Measurements from ENCODE around the gene HMCN2. TPM values are rescaled to one million over a fixed set of nuclear protein-coding genes. Genes with fewer than 3 reads are reported as not detected.

HMCN2 gene
- polyA plus RNA-seq, 1 experiment, result under 0.01 TPM

DNA sequence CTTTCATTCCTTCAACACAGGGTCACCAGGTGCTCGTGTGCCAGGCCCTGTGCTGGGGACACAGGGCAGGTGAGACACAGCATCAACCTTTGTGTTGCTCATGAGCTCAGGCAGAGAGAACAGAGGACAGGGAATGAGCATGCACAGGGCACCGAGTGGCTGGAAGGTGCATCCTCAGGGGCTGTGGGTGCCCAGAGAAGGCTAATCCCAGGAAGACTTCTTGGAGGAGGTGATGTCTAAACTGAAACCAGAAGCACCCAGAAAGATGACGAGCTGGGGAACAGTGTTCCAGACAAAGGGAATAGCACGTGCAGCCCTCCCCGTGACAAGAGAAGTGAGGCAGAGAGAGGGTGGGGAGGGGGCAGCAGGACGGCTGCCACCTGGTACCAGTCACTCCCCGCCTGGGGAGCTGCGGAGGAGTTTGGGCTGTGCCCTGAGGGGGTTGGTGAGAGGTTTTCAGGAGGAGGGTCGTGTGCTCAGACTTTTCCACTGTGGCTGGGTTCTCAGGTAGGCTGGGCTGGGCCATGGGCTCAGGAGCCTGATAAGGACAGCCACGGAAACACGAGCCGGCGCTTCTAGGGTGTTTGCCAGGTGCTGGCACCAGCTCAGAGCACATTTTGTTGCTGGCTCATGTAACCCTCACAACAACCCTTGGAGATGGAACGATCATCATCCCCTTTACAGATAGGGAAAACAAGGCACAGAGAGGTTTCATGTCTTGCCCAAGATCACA is 46.0 kb downstream of the HMCN2 start:
- H3K4me3 ChIP-seq (ENCODE audit: low read depth, low read length), result no peak overlapping the region
- H3K27me3 ChIP-seq (ENCODE audit: control insufficient read depth, insufficient read depth, low read length), result peaks cover 44% of the 10 kb centered on the region
- POLR2A ChIA-PET, result no interaction called here
- TF ChIP-seq, protein P1, sequence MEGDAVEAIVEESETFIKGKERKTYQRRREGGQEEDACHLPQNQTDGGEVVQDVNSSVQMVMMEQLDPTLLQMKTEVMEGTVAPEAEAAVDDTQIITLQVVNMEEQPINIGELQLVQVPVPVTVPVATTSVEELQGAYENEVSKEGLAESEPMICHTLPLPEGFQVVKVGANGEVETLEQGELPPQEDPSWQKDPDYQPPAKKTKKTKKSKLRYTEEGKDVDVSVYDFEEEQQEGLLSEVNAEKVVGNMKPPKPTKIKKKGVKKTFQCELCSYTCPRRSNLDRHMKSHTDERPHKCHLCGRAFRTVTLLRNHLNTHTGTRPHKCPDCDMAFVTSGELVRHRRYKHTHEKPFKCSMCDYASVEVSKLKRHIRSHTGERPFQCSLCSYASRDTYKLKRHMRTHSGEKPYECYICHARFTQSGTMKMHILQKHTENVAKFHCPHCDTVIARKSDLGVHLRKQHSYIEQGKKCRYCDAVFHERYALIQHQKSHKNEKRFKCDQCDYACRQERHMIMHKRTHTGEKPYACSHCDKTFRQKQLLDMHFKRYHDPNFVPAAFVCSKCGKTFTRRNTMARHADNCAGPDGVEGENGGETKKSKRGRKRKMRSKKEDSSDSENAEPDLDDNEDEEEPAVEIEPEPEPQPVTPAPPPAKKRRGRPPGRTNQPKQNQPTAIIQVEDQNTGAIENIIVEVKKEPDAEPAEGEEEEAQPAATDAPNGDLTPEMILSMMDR (IDR thresholded peaks at IDR 0.05; ENCODE audit: low read depth, low read length), result no peak
- H3K9me3 ChIP-seq (ENCODE audit: control insufficient read depth, insufficient read depth, low read length), result peaks cover 6% of the 10 kb centered on the region; the same call in 1 of the 2 replicates
- no peak for DNase-seq (ENCODE audit: low read depth, low spot score)
- CTCF ChIA-PET, result interaction anchor here (1.2 kb wide), 1 partner anchor 69 kb away, joined by 3 read pairs; no protein-coding TSS in a partner anchor
- no peak overlapping the region for H3K27ac ChIP-seq (ENCODE audit: low read depth, low read length)

DNA sequence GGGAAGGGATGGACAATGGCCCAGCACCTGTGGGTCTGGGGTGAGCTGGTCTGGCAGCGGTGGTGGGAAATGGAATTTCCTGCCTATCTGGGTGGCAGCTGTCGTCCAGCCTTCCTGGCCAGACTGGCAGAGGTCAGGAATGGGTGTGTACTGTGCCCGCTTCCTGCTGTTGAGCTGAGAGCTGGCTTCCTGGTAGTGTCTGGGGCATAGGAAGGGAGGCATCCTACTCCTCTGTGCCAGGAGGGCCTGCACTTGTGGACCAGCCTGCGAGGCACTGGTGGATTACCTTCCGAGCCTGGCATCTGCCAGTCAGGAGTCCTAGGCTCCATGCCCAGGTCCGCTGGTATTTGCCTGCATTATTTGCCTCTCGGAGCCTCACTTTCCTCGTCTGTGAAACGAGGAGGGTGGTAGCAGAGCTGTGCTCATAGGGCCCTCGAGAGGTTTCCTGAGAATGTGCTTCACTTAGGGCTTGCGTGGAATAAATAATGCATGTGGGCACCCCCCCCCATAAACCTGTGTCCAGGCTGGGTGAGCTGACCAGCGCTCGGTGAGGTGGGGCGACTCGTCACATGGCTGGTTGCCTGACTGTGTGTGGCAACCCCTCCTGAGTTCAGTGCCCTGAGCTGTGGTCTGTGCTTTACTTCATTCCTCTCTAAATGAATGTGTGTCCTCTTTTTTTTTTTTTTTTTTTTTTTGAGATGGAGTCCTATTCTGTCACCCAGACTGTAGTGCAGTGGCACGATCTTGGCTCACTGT is 47.7 kb downstream of the HMCN2 start:
- H3K9me3 ChIP-seq (ENCODE audit: control insufficient read depth, insufficient read depth, low read length), result peaks cover 6% of the 10 kb centered on the region; the same call in 1 of the 2 replicates
- no peak overlapping the region for H3K4me3 ChIP-seq (ENCODE audit: low read depth, low read length)
- CTCF ChIA-PET, result no interaction called here
- POLR2A ChIA-PET, result interaction anchor here (0.7 kb wide), 1 partner anchor 17 kb away, joined by 7 read pairs; no protein-coding TSS in a partner anchor
- H3K27ac ChIP-seq (ENCODE audit: low read depth, low read length), result no peak overlapping the region
- TF ChIP-seq, protein P1 (IDR thresholded peaks at IDR 0.05; ENCODE audit: low read depth, low read length), result no peak
- no peak for DNase-seq (ENCODE audit: low read depth, low spot score)
- peaks cover 43% of the 10 kb centered on the region for H3K27me3 ChIP-seq (ENCODE audit: control insufficient read depth, insufficient read depth, low read length)

DNA sequence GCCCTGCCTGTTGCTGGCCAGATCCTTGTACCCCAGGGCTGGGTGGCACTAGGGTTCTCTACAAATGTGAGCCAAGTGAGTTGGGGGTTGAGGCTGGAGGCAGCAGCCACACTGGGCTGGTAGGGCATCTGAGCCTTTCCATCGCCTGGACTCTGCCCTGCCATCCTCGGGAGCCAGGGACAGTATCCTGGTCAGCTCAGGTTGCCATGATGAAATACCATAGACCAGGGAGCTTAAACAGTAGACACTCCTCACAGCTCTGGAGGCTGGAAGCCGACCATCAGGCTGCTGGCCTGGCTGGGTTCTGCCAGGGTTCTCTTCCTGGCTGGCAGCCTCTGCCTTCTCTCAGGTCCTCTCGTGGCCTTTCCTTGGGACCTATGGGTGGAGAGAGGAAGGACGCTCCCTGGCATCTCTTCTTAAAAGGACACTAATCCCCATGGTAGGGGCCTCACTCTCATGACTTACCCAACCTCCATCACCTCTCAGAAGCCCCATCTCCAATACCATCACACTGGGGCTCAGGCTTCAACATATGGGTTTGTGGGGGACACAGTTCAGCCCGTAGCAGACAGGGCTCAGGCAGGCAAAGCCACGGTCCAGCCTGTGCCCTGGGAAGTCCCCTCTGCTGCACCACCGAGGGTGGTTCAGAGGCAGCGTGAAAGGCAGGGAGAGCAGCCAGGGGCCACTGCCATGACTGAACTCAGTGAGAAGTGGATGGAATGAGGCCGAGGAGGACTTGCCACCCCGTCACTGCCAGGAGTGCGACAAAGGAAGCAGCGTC is 50.1 kb downstream of the HMCN2 start:
- Histone ChIP-seq H3K27ac (ENCODE audit: low read depth, low read length) (no peak overlapping the region), H3K27me3 (ENCODE audit: control insufficient read depth, insufficient read depth, low read length) (peaks cover 61% of the 10 kb centered on the region), H3K4me3 (ENCODE audit: low read depth, low read length) (no peak overlapping the region), H3K9me3 (ENCODE audit: control insufficient read depth, insufficient read depth, low read length) (no peaks in the 10 kb centered on the region; the same call in 1 of the 2 replicates)
- CTCF ChIA-PET, result interaction anchor here (1.0 kb wide), 1 partner anchor 209 kb away, joined by 3 read pairs; no protein-coding TSS in a partner anchor
- TF ChIP-seq, protein P1 (IDR thresholded peaks at IDR 0.05; ENCODE audit: low read depth, low read length), result no peak
- POLR2A ChIA-PET, result no interaction called here
- no peak for DNase-seq (ENCODE audit: low read depth, low spot score)

DNA sequence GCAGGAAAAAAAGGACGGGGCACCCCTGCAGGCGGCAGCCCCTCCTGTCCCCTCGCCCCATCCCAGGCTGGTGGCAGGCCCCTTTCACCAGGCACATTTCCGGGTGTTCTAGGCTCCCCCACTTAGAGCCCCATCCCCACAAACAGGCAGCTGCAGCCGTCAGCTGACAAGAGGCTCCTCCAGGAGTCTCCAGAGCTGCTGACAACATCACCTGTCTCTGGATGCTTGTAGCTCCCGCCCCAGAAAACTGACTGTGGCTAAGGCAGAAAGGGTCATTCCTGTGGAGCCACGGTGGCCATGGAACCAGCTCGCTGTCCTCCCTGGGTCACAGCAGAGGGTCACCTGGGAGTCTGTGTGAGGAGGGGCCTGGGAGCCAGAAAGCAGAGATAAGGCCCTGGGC is 50.9 kb downstream of the HMCN2 start:
- H3K27me3 ChIP-seq (ENCODE audit: control insufficient read depth, insufficient read depth, low read length), result peaks cover 64% of the 10 kb centered on the region
- H3K9me3 ChIP-seq (ENCODE audit: control insufficient read depth, insufficient read depth, low read length), result no peaks in the 10 kb centered on the region; the same call in 1 of the 2 replicates
- DNase-seq (ENCODE audit: low read depth, low spot score), result no peak
- CTCF ChIA-PET, result no interaction called here
- TF ChIP-seq, protein P1 (IDR thresholded peaks at IDR 0.05; ENCODE audit: low read depth, low read length), result no peak
- POLR2A ChIA-PET, result no interaction called here
- H3K27ac ChIP-seq (ENCODE audit: low read depth, low read length), result no peak overlapping the region
- H3K4me3 ChIP-seq (ENCODE audit: low read depth, low read length), result no peak overlapping the region

All from AG04450 (cell line).